Epithelial cell of esophagus (primary cell): ENCODE results near the gene USH2A.

ENCODE experiments used
- DNase-seq: peaks from one replicate; pipeline ENCODE4 v3.0.0; 2010; ENCODE audit warnings: low read depth
- H3K4me3 ChIP-seq: 2 replicates; pipeline ENCODE4 v1.5.1; 2011; ENCODE audit warnings: mild to moderate bottlenecking, low read length, control low read depth
- CTCF ChIP-seq: IDR thresholded peaks from 2 replicates; pipeline ENCODE4 v1.5.1; 2011; ENCODE audit warnings: low read depth, mild to moderate bottlenecking, low read length, control low read depth, inconsistent platforms; ENCODE audit not compliant: insufficient read depth; ENCODE audit errors: missing control alignments

Gene USH2A

GRCh38 chr1:215600258-215600792 is 822.9 kb downstream of the USH2A start:
- no peak for DNase-seq
- H3K4me3 ChIP-seq = no peak overlapping the region
- TF ChIP-seq CTCF = no peak

- no peak overlapping the region for H3K4me3 ChIP-seq
- peak; percentile 49 for DNase-seq
- no peak for TF ChIP-seq CTCF
Measured at GRCh38 chr1:215599418-215600074, 823.7 kb downstream of the USH2A start.

- no peak for TF ChIP-seq CTCF
- H3K4me3 ChIP-seq = no peak overlapping the region
- DNase-seq = no peak
Measured at GRCh38 chr1:215597961-215598360, 825.3 kb downstream of the USH2A start.

GRCh38 chr1:215595231-215595630 is 828.0 kb downstream of the USH2A start:
- H3K4me3 ChIP-seq = no peak overlapping the region
- no peak for TF ChIP-seq CTCF
- peak; percentile 36 for DNase-seq

- no peak for DNase-seq
- no peak overlapping the region for H3K4me3 ChIP-seq
- no peak for TF ChIP-seq CTCF
Measured at GRCh38 chr1:215594640-215595039, 828.6 kb downstream of the USH2A start.

- TF ChIP-seq CTCF = no peak
- DNase-seq = peak; percentile 31
- no peak overlapping the region for H3K4me3 ChIP-seq
Measured at GRCh38 chr1:215590779-215591491, 832.3 kb downstream of the USH2A start.
